Uterus (tissue), 2 donors: ENCODE results near the gene MUC12.
"Not testable (repeated sequence)": the region's sequence is repeated elsewhere in the genome, so short reads cannot be mapped to it uniquely, and the experiment has no call there.

ENCODE experiments used
- CTCF ChIP-seq, 4 experiments: fragments of 200-600 bp in 2 of 4; fragments of 450-650 bp in 2 of 4; sonication (generic) in 2 of 4; IDR thresholded peaks; one replicate each; pipeline ENCODE4 v1.5.1; 2016 to 2019; ENCODE audit warnings: antibody characterized with exemption in 4 of 4, mild to moderate bottlenecking in 2 of 4, moderate library complexity in 1 of 4
- POLR2A ChIP-seq, 2 donors: fragments of 450-650 bp; IDR thresholded peaks; one replicate each; pipeline ENCODE4 v1.6.1; 2016; ENCODE audit warnings: antibody characterized with exemption in 2 of 2, mild to moderate bottlenecking in 1 of 2, moderate library complexity in 1 of 2

DNA sequence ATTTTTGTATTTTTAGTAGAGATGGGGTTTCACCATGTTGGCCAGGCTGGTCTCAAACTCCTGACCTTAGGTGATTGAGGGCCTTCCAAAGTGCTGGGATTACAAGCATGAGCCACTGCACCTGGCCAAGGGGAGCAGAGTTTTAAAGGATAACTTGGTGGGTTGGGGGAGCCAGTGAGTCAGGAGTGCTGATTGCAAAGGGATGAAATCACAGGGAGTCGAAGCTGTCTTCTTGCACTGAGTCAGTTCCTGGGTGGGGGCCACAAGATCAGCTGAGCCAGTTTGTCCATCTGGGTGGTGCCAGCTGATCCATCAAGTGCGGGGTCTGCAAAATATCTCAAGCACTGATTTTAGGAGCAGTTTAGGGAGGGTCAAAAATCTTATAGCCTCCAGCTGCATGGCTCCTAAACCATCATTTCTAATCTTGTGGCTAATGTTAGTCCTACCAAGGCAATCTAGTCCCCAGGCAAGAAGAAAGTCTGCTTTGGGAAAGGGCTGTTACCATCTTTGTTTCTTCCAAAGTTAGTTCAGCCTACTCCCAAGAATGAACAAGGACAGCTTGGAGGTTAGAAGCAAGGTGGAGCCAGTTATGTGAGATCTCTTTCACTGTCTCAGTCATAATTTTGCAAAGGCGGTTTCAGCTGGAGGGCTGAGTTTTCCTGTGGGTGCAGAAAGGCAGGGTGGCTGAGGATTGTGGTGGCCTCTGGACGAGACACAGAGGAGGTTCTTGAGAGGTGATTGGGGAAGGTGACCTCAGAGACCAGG is 15.8 kb downstream of the MUC12 start:
- TF ChIP-seq CTCF, POLR2A (IDR thresholded peaks at IDR 0.05): not testable (repeated sequence)
